Testis (tissue), 2 donors: Measurements from ENCODE around the gene ZNF624.

Source experiments
- CTCF ChIP-seq, 3 experiments: fragments of 450-650 bp in 2 of 3; fragments of 200-600 bp in 1 of 3; sonication (generic) in 1 of 3; IDR thresholded peaks; one replicate each; pipeline ENCODE4 v1.5.1; 2016 to 2019; ENCODE audit warnings: antibody characterized with exemption in 3 of 3, mild to moderate bottlenecking in 2 of 3, moderate library complexity in 1 of 3
- POLR2A ChIP-seq: fragments of 450-650 bp; IDR thresholded peaks from one replicate; pipeline ENCODE4 v1.6.1; 2017; ENCODE audit warnings: antibody characterized with exemption, mild to moderate bottlenecking, moderate library complexity

- TF ChIP-seq CTCF (IDR thresholded peaks at IDR 0.05) (no peak), POLR2A (no peak)
Measured at GRCh38 chr17:16599537-16599936, 54.1 kb downstream of the ZNF624 start.
